Daoy (cell line): ENCODE measurements around the gene ZBTB45. TPM values are rescaled to one million over a fixed set of nuclear protein-coding genes. Genes with fewer than 3 reads are reported as not detected.
A peak's percentile ranks its signal among the peaks of the same experiment; 100 is the strongest.
"Not testable (repeated sequence)": the region's sequence is repeated elsewhere in the genome, so short reads cannot be mapped to it uniquely, and the experiment has no call there.

ENCODE experiments used
- DNase-seq: peaks from one replicate; pipeline ENCODE4 v3.0.0-alpha.2; 2015; ENCODE audit warnings: low read depth
- total RNA-seq: library from RNA; depleted of rRNA; stranded (reverse); fragments of >200 nt; shearing (Covaris generic); gene quantifications from 2 replicates; pipeline ENCODE4 v1.2.3, GENCODE V29; 2014

ZBTB45 gene
- total RNA-seq, 1 experiment from 2014 or later, result 4.9 TPM

DNA sequence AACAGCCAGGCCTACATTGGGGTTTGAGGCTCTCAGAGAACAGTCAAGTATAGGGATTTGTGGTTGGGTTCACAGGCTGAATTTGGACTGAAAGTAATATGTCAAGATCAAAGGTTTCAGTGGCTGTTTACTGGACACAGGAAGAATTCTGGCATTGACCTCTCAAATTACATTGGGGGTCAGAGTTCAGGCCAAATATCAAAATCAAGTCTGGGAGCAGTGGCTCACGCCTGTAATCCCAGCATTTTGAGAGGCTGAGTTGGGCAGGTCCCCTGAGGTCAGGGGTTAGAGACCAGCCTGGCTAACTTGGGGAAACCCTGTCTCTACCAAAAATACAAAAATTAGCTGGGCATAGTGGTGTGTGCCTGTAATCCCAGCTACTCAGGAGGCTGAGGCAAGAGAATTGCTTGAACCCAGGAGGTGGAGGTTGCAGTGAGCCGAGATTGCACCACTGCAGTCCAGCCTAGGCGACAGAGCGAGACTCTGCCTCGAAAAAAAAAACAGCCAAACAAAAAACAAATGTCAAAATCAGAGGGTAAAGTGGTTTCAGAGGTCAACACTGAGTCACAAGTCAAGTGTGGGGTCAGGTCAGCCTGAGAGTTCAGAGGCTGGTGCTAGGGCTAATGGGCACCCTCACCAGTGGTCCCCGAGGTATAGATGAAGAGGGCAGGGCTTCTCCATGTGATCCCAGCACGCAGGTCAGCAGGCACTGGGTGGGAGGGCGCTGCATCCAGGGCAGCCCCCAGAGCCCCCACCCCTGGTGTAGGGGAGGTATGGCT, 9.3 kb downstream of the ZBTB45 start:
- DNase-seq, result no peak

DNA sequence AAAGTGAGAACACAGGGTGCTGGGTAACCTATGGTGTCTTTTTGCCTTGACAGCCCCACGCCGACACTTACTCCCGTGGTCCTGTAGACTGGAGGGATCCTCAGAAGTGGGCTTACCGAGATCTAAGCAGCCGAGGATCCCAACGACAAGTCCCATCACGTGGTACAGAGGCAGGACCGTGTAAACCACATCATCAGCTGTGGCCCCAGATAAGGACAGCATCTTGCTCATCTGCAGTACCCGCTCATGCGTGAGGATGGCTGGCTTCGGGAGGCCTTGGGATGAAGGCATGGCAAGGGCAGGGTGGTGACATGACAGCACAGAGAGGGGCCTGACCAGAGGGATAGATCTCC, 9.9 kb downstream of the ZBTB45 start:
- no peak for DNase-seq

DNA sequence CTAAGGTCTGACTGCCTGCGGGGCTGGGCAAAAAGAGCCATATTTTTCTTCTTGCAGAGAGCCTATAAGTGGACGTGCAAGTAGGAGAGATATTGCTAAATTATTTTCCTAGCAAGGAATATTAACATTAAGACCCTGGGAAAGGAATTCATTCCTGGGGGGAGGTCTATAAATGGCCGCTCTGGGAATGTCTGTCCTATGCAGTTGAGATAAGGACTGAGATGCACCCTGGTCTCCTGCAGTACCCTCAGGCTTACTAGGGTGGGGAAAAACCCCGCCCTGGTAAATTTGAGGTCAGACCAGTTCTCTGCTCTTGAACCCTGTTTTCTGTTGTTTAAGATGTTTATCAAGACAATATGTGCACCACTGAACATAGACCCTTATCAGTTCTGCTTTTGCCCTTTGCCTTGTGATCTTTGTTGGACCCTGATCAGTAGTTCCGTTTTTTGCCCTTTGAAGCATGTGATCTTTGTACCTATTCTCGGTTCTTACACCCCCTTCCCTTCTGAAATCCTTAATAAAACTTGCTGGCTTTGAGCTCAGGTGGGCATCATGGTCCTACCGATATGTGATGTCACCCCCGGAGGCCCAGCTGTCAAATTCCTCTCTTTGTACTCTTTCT, 11.9 kb downstream of the ZBTB45 start:
- not testable (repeated sequence) for DNase-seq

- no peak for DNase-seq
Observed at GRCh38 chr19:58500242-58500641, 19.4 kb downstream of the ZBTB45 start.

DNA sequence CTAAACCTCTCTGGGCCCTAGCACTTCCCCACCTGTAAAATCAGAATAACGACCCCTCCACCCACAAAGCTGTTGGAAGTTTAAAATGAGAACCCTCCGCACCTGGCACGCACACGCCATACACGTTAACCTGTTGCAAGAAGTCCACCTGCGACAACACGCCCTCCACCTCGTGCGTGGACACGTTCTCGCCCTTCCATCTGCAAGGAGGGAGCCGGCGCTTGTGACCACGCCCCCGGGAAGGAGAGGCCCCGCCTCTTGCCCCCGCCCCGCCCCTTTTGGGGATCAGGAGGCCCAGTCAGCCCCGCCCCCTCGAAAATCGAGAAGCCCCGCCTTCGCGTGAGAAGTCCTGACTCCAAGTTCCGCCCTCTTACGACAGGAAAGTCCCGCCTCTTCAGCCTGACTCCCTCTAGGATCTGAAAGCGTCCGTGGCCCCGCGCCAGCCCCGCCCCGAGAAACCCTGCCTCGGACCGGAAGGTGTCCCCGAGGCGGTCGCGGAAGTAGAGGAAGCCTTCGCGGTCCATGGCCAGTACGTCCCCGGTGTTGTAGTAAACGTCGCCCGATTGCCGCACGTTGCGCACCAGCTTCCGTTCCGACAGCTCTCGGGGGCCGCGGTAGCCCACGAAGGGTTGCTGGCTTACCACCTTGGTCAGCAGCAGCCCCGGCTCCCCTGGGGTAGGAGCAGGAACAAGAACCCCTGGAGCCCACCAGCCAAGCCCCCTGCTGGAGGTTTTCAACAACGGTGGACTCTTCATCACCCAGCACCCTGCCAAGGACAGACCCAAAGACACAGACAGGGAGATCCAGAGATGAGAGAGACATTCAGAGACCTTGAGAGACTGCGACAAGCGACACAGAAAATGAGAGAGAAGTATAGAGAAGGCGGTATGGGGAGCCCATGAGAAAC, 20.3 kb downstream of the ZBTB45 start:
- peak; percentile 99 for DNase-seq

- no peak for DNase-seq
Observed at GRCh38 chr19:58498316-58499020, 21.1 kb downstream of the ZBTB45 start.

- no peak for DNase-seq
Observed at GRCh38 chr19:58497634-58498170, 21.9 kb downstream of the ZBTB45 start.

GRCh38 chr19:58492265-58492664, 27.3 kb downstream of the ZBTB45 start:
- no peak for DNase-seq

GRCh38 chr19:58491393-58491792, 28.2 kb downstream of the ZBTB45 start:
- DNase-seq, result no peak

- not testable (repeated sequence) for DNase-seq
Observed at GRCh38 chr19:58484349-58484748, 35.3 kb downstream of the ZBTB45 start.

- no peak for DNase-seq
Observed at GRCh38 chr19:58483776-58484175, 35.8 kb downstream of the ZBTB45 start.

GRCh38 chr19:58482372-58482771, 37.2 kb downstream of the ZBTB45 start:
- DNase-seq, result no peak

DNA sequence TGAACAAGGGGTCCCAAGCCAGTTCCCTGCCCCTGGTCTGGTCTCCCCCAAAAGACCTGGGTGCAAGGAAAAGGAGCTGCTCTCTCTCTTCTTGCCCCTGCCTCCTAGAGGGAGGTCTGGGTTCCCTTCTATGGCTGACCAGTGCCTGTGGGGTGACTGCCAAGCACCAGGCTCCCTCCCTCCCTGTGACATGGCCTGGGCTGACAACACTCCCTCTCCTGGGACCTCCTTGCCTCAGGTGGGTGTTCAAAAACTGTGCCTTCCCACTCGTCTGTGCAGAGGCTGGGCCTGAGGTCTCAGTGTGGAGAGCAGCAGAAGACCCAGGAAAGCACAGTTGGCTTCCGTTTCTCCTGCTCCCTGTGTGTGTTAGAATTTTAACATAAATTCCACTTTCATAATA, 38.8 kb downstream of the ZBTB45 start:
- no peak for DNase-seq

DNA sequence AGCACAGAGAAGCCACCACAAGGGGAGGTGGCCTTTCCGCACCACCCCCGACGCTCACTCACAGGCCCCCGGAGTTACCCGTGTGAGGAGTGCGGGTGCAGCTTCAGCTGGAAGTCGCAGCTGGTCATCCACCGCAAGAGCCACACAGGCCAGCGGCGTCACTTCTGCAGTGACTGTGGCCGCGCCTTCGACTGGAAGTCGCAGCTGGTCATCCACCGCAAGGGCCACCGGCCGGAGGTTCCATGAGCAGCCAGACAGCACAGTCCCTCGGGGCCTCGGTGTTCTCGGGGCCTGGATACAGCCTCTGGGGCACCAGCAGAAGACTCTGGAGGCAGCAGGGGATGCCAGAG, 39.2 kb downstream of the ZBTB45 start:
- DNase-seq, result no peak

- no peak for DNase-seq
Observed at GRCh38 chr19:58479736-58480480, 39.7 kb downstream of the ZBTB45 start.

GRCh38 chr19:58479303-58479702, 40.3 kb downstream of the ZBTB45 start:
- DNase-seq, result no peak

DNA sequence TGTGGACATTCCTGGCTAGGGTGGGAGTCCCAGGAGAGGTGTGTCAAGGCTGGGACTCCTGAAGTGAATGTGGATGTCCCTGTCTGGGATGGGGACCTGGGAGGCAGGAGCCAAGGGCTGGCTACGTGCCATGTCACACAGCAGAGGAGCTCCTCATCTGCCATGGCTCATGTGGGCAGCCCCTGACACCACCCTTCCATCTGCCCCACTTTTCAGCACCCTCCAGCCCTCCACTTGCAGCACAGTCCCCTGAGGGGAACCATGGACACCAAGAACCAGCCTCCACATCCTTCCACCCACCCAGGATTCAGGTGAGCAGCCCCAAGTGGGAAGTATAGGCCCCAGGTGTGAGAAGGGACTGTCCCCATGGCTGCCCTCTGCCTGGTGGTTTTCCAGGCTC, 41.7 kb downstream of the ZBTB45 start:
- DNase-seq, result no peak

- DNase-seq, result no peak
Observed at GRCh38 chr19:58477130-58477529, 42.5 kb downstream of the ZBTB45 start.

DNA sequence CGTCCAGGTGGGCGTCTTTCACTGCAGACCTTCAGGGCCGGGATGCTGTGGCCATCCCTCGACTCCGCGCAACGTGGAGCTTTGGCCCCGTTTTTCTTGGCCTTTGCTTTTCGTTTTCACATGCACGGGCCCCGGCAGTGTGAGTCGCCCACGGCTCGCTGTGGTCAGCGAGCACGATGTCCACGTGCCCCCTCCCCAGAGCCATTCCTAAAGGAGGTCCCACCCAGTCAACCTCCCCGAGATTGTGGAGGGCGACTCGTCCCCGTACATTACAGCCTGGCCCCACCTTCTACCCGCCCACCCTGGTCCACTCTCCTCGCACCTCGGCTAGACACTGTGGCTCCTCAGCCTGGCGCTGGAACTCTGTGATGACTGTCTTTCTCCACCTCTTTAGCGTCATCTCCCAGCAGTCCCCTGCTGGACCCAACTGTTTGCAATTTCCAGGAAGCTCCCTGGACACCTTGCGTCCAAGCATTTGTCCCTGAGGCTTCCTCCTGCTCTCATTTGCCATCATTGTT, 43.1 kb downstream of the ZBTB45 start:
- DNase-seq, result no peak

DNA sequence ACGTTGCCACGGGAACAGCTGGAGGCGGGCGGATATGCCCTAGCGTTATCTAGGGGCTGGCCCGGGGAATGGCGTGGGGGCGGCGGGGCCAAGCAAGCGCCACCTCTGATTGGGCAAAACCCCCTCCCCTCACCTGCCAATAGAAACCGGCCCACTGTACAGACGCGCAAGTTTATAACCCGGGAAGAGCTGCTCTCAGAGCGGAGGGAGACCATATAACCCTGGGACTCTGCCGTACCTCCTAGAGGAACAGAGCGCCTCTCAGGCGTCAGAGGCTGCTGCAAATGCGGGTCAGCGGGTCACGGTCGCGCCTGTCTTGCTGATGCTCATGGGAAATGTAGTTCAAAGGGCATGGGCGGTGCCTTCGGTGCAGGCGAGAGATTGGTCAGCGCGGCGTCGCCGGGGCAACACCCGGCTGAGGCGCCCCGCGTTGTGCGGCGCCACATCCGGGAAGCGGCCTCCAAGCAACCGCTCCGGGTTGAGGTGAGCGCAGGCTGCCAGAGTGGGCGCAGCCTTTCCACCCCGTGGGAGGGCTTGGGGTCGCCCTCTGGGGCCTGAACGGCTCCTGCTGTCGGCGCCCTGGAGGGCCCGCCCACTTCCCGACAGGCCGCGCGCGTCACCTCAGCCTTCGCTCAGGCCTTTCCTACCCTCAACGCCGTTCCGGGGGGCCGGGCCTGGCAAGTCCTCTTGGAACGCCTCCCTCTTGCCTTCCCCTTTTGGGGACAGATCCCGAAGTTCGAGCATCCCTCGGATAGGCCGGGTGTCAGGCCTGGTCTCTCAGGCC, 43.7 kb downstream of the ZBTB45 start, which contains the start of gene ZNF446:
ZNF446 (plus strand) TSS at position 639 of the 784 bp plus-strand sequence. CDS start 867 bp downstream, outside the sequence.
- DNase-seq, result peak; percentile 99
